Cardiac muscle cell (in vitro differentiated cells and primary cell): Measurements from ENCODE around the gene MARCO. TPM values are rescaled to one million over a fixed set of nuclear protein-coding genes. Genes with fewer than 3 reads are reported as not detected.

Experiments
- DNase-seq, 2 donors: peaks; one replicate each; pipeline versions ENCODE4 v3.0.0 to v3.0.0-alpha.2; 2010 to 2017; ENCODE audit warnings: low read depth in 1 of 2, low spot score in 1 of 2
- H3K27ac ChIP-seq: fragments of 200-600 bp; sonication (generic); 2 replicates; pipeline ENCODE4 v1.5.1; 2016
- H3K27me3 ChIP-seq: fragments of 200-600 bp; sonication (generic); 2 replicates; pipeline ENCODE4 v1.6.0; 2016; ENCODE audit warnings: control low read depth
- H3K36me3 ChIP-seq: fragments of 200-600 bp; sonication (generic); 2 replicates; pipeline ENCODE4 v1.5.1; 2016; ENCODE audit warnings: control low read depth
- H3K4me1 ChIP-seq: fragments of 200-600 bp; sonication (generic); 2 replicates; pipeline ENCODE4 v1.8.1; 2017; ENCODE audit warnings: low read depth, mild to moderate bottlenecking, mixed run types
- H3K4me3 ChIP-seq: fragments of 200-600 bp; sonication (generic); 2 replicates; pipeline ENCODE4 v1.5.1; 2016; ENCODE audit warnings: mild to moderate bottlenecking
- H3K9me3 ChIP-seq: fragments of 200-600 bp; sonication (generic); 2 replicates; pipeline ENCODE4 v1.5.1; 2017; ENCODE audit warnings: low read depth, mild to moderate bottlenecking, control low read depth
- CTCF ChIP-seq: IDR thresholded peaks from 2 replicates; pipeline ENCODE4 v1.5.1; 2012; ENCODE audit warnings: low read depth, mild to moderate bottlenecking, low read length
- polyA plus RNA-seq: library from polyadenylated mRNA; unstranded; fragments of >200 nt; fragmentation: Nextera tagmentation; extraction: Ambion mirVana; gene quantifications from 2 replicates; pipeline ENCODE4 v1.2.1, GENCODE V29; 2016
- total RNA-seq: library from RNA; depleted of rRNA; stranded (reverse); fragments of >200 nt; gene quantifications from 2 replicates; pipeline ENCODE4 v1.2.3, GENCODE V29; 2016

Gene MARCO
- total and polyA plus RNA-seq, 2 experiments from 2014 or later = not detected

GRCh38 chr2:118936306-118936705 lies 5.7 kb upstream of the MARCO start:
- peaks cover 7% of the 10 kb centered on the region for H3K27me3 ChIP-seq
- no peaks in the 10 kb centered on the region for H3K36me3 ChIP-seq
- H3K4me1 ChIP-seq = no peaks in the 10 kb centered on the region
- TF ChIP-seq CTCF = no peak
- no peaks in the 10 kb centered on the region for H3K9me3 ChIP-seq
- DNase-seq = no peak
- no peak overlapping the region for H3K4me3 ChIP-seq
- no peak overlapping the region for H3K27ac ChIP-seq

- no peaks in the 10 kb centered on the region for H3K36me3 ChIP-seq
- no peaks in the 10 kb centered on the region for H3K4me1 ChIP-seq
- no peak for DNase-seq
- no peaks in the 10 kb centered on the region for H3K9me3 ChIP-seq
- no peak for TF ChIP-seq CTCF
- H3K4me3 ChIP-seq = no peak overlapping the region
- H3K27ac ChIP-seq = no peak overlapping the region
- peaks cover 13% of the 10 kb centered on the region for H3K27me3 ChIP-seq
Observed at GRCh38 chr2:118936936-118937335, 5.1 kb upstream of the MARCO start.

GRCh38 chr2:118937817-118938216 lies 4.2 kb upstream of the MARCO start:
- TF ChIP-seq CTCF = no peak
- Histone ChIP-seq H3K27me3 (peaks cover 20% of the 10 kb centered on the region), H3K36me3 (no peaks in the 10 kb centered on the region), H3K27ac (no peak overlapping the region), H3K4me3 (no peak overlapping the region), H3K4me1 (no peaks in the 10 kb centered on the region), H3K9me3 (no peaks in the 10 kb centered on the region)
- no peak for DNase-seq

- no peak overlapping the region for H3K4me3 ChIP-seq
- no peaks in the 10 kb centered on the region for H3K9me3 ChIP-seq
- peaks cover 22% of the 10 kb centered on the region for H3K27me3 ChIP-seq
- no peaks in the 10 kb centered on the region for H3K36me3 ChIP-seq
- no peaks in the 10 kb centered on the region for H3K4me1 ChIP-seq
- no peak overlapping the region for H3K27ac ChIP-seq
- DNase-seq = no peak
- TF ChIP-seq CTCF = no peak
Observed at GRCh38 chr2:118939994-118940393, 2.0 kb upstream of the MARCO start.

- Histone ChIP-seq H3K36me3 (no peaks in the 10 kb centered on the region), H3K9me3 (no peaks in the 10 kb centered on the region), H3K4me3 (no peak overlapping the region), H3K4me1 (no peaks in the 10 kb centered on the region), H3K27ac (no peak overlapping the region), H3K27me3 (peaks cover 22% of the 10 kb centered on the region)
- no peak for DNase-seq
- TF ChIP-seq CTCF = no peak
Observed at GRCh38 chr2:118940486-118941120, 1.4 kb upstream of the MARCO start.
